ENCODE results near the gene SMYD3.

Gene SMYD3

DNA sequence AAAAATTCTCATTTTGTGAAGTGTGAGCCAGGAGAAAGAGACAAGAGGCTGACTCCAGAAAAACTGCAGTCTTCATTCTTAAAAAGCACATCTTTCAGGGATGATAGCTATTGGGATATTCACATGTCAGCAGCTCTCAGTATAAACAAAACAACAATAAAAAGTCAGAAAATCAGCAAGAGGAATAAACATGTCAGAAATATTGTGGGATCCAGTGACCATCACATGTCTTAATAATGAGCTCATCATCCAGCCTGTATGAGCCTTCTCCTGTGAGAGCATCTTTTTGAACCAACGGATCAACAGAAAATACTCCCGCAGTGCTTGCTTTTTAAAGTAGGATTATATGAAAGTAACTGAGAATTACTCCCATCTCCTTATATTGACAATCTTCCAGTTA lies 241.6 kb downstream of the SMYD3 start:
- Histone ChIP-seq H3K36me3 (replicated peaks) (no peaks in the 10 kb centered on the region), H3K27ac (no peak overlapping the region), H3K4me3 (ENCODE audit: low read depth, low read length) (no peak overlapping the region), H3K27me3 (replicated peaks) (no peaks in the 10 kb centered on the region)
- DNase-seq, result no peak
- in situ Hi-C loops (cut with HindIII; ENCODE audit: low pct_ligation_motif_present, low sequenced_read_pairs), result no loop called here
- TF ChIP-seq, protein P1, sequence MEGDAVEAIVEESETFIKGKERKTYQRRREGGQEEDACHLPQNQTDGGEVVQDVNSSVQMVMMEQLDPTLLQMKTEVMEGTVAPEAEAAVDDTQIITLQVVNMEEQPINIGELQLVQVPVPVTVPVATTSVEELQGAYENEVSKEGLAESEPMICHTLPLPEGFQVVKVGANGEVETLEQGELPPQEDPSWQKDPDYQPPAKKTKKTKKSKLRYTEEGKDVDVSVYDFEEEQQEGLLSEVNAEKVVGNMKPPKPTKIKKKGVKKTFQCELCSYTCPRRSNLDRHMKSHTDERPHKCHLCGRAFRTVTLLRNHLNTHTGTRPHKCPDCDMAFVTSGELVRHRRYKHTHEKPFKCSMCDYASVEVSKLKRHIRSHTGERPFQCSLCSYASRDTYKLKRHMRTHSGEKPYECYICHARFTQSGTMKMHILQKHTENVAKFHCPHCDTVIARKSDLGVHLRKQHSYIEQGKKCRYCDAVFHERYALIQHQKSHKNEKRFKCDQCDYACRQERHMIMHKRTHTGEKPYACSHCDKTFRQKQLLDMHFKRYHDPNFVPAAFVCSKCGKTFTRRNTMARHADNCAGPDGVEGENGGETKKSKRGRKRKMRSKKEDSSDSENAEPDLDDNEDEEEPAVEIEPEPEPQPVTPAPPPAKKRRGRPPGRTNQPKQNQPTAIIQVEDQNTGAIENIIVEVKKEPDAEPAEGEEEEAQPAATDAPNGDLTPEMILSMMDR (IDR thresholded peaks at IDR 0.05; ENCODE audit: low read depth, low read length, missing control alignments), result no peak

DNA sequence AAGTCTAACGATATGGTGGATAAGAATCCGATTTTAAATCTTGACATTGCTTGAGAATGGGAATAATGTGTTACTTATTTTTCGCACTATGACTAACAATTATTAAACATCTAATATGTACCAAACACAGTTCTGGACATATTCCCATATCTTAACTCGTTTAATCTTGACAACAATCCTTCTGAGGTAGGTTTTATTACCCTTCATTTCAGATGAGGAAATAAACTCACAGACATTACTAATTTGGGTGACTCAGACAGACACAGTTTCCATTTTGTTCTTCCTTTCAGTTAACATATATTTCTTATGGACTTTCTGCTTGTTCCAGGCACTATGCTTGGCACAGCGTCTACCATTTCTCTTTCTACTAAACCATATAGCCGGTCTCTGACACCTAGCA lies 244.8 kb downstream of the SMYD3 start:
- H3K27ac ChIP-seq, result no peak overlapping the region
- no peak for DNase-seq

DNA sequence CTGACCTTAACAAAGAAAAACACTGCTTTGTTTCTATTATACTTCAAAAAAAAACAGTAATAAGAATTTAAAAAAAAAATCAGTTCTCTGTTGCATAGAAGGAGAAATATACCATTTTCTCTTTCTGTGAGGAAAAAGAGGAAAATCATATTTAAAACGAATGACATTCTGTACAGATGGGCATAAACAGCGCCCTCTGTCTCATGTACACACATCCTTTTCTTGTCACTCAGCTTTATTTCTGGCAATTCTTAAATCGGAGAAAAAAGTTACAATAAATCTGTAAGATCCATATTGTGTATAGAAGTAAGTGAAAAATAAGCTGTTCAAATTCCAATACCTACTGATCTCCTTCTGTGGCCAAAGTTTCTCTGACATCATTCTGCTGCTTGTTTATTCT lies 245.4 kb downstream of the SMYD3 start:
- no peak for DNase-seq
- Histone ChIP-seq H3K36me3 (replicated peaks) (no peaks in the 10 kb centered on the region), H3K27me3 (replicated peaks) (no peaks in the 10 kb centered on the region), H3K4me3 (ENCODE audit: low read depth, low read length) (no peak overlapping the region), H3K27ac (no peak overlapping the region)
- TF ChIP-seq, protein P1 (IDR thresholded peaks at IDR 0.05; ENCODE audit: low read depth, low read length, missing control alignments), result peak; percentile 49
- in situ Hi-C loops (cut with HindIII; ENCODE audit: low pct_ligation_motif_present, low sequenced_read_pairs), result no loop called here

More for the DNA sequence above, 244.8 kb downstream of the SMYD3 start:
- in situ Hi-C loops (cut with HindIII; ENCODE audit: low pct_ligation_motif_present, low sequenced_read_pairs), result no loop called here
- Histone ChIP-seq H3K36me3 (replicated peaks) (no peaks in the 10 kb centered on the region), H3K4me3 (ENCODE audit: low read depth, low read length) (no peak overlapping the region), H3K27me3 (replicated peaks) (no peaks in the 10 kb centered on the region)
- TF ChIP-seq, protein P1 (IDR thresholded peaks at IDR 0.05; ENCODE audit: low read depth, low read length, missing control alignments), result no peak

DNA sequence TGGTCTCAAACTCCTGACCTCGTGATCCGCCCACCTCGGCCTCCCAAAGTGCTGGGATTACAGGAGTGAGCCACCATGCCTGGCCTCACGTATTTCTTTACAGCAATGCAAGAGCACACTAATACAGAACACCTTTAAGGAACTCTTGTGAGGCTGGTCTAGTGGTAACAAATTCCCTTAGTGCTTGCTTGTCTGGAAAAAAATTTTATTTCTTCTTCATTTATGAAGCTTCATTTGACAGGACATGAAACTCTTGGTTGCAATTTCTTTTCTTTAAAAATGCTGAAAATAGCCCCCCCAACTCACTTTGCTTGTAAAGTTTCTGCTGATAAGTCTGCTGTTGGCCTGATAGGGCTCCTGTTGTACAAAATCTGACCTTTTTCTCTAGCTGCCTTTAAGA lies 248.8 kb downstream of the SMYD3 start:
- no peak for DNase-seq
- H3K27me3 ChIP-seq (replicated peaks), result no peaks in the 10 kb centered on the region
- no peaks in the 10 kb centered on the region for H3K36me3 ChIP-seq (replicated peaks)
- in situ Hi-C loops (cut with HindIII; ENCODE audit: low pct_ligation_motif_present, low sequenced_read_pairs), result no loop called here
- H3K27ac ChIP-seq, result no peak overlapping the region
- no peak overlapping the region for H3K4me3 ChIP-seq (ENCODE audit: low read depth, low read length)
- TF ChIP-seq, protein P1 (IDR thresholded peaks at IDR 0.05; ENCODE audit: low read depth, low read length, missing control alignments), result no peak

DNA sequence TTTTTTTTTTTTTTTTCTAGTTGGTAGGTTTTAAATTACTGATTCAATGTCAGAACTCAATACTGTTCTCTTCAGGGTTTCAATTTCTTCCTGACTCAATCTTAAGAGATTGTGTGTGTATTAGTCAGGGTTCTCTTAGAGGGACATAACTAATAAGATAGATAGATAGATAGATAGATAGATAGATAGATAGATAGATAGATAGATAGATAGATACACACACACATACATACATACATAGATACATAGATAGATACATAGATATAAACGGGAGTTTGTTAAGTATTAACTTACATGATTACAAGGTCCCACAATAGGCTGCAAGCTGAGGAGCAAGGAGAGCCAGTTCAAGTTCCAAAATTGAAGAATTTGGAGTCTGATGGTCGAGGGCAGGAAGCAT lies 251.3 kb downstream of the SMYD3 start:
- in situ Hi-C loops (cut with HindIII; ENCODE audit: low pct_ligation_motif_present, low sequenced_read_pairs), result no loop called here
- Histone ChIP-seq H3K36me3 (replicated peaks) (no peaks in the 10 kb centered on the region), H3K27me3 (replicated peaks) (no peaks in the 10 kb centered on the region), H3K4me3 (ENCODE audit: low read depth, low read length) (no peak overlapping the region), H3K27ac (no peak overlapping the region)
- TF ChIP-seq, protein P1 (IDR thresholded peaks at IDR 0.05; ENCODE audit: low read depth, low read length, missing control alignments), result no peak
- no peak for DNase-seq

DNA sequence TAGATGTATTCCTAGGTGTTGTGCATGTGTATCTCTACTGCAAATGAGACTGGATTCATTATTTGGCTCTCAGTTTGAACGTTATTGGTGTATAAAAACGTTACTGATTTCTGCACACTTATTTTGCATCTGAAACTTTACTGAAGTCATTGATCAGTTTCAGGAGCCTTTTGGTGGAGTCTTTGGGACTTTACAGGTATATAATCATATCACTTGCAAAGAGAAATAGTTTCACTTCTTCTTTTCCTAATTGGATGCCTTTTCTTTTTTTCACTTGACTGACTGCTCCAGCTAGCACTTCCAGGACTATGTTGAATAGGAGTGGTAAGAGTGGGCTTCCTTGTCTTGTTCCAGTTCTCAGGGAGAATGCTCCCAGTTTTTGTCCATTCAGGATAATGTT lies 252.2 kb downstream of the SMYD3 start:
- TF ChIP-seq, protein P1 (IDR thresholded peaks at IDR 0.05; ENCODE audit: low read depth, low read length, missing control alignments), result no peak
- in situ Hi-C loops (cut with HindIII; ENCODE audit: low pct_ligation_motif_present, low sequenced_read_pairs), result no loop called here
- no peak overlapping the region for H3K27ac ChIP-seq
- H3K36me3 ChIP-seq (replicated peaks), result no peaks in the 10 kb centered on the region
- DNase-seq, result no peak
- no peak overlapping the region for H3K4me3 ChIP-seq (ENCODE audit: low read depth, low read length)
- H3K27me3 ChIP-seq (replicated peaks), result no peaks in the 10 kb centered on the region
